CD4-positive, alpha-beta T cell treated with Interleukin-21 for 1 hour (primary cell): ENCODE measurements around the gene TIMP2.
"Not testable (repeated sequence)": the region's sequence is repeated elsewhere in the genome, so short reads cannot be mapped to it uniquely, and the experiment has no call there.

Experiments used
- DNase-seq: peaks from one replicate; pipeline ENCODE4 v3.0.0-alpha.2; 2020

Gene TIMP2

DNA sequence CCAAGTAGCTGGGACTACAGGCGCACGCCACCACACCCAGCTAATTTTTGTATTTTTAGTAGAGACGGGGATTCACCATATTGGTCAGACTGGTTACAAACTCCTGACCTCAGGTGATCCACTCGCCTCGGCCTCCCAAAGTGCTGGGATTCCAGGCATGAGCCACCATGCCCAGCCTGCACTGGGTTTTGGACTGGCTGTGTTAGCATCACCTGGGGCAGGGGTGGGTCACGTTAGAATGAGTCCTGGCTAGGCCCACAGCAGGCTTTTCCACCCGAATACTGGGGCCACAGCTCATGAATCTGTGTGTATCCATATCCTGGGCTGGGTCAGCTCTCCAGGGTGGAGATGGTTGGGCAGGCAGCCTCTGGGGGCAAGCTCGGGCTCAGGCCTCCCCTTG lies 23.0 kb downstream of the TIMP2 start:
- not testable (repeated sequence) for DNase-seq

- no peak for DNase-seq
These were observed 23.4 kb downstream of the TIMP2 start for GRCh38 chr17:78901806-78902205.

- DNase-seq, result no peak
These were observed 24.4 kb downstream of the TIMP2 start for GRCh38 chr17:78900816-78901215.

DNA sequence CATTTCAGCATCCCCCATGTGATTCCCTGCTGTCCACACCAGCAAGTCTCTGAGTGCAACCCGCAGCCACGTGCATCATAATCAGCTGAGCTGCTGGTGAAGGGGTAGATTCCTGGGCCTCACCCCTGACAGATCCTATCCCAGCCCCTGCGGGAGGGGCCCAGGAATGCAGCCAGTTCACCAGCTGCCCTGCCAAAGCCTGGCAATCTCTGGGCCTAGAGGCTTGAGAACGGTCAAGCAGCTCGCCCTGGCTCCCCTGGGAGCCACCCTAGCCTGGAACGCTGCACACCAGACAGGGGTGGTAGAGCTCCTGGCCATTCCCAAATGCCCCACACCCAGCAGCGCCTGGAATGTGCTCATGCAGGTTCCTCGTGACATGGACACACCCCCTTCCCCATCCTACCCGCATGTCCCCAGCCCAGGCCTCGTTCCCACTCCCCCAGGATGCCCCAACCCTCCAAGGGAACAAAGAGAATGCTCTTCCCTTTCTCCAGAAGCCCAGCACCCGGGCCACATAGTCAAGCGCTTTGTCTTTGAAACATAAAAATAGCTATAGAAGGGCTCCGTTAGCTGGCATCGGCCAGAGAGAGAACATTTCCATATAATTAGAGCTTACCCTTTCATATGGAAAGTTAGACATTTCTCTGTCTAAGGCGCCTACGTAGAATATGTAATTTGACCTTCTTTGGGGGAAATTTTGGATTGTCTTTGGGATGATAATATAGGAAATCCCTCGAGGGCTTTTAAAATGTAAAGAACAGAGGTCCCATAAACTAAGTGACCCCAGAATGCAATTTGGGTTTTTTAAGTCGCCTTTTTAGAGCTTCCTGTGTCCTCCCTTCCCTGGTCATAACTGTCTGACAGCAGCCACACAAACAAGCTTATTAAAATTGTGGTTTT lies 25.6 kb downstream of the TIMP2 start:
- DNase-seq, result no peak

DNA sequence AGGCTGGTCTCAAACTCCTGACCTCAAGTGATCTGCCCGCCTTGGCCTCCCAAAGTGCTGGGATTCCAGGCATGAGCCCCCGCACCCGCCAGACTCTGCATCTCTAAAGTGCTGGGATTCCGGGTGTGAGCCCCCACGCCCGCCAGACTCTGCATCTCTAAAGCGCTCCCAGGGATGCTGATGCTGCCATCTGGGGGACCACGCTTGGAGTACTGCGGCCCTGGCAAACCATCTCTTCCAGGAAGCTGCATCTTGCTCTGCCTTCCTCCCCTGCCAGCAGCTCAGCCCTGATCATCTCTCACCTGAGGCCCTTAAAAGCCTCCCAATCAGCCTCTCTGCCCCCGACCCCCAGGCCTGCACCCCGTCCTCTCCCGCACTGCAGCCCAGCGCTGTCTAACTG lies 26.2 kb downstream of the TIMP2 start:
- DNase-seq, result no peak

GRCh38 chr17:78898075-78898836 lies 26.9 kb downstream of the TIMP2 start:
- no peak for DNase-seq

GRCh38 chr17:78897664-78898047 lies 27.5 kb downstream of the TIMP2 start:
- no peak for DNase-seq

DNA sequence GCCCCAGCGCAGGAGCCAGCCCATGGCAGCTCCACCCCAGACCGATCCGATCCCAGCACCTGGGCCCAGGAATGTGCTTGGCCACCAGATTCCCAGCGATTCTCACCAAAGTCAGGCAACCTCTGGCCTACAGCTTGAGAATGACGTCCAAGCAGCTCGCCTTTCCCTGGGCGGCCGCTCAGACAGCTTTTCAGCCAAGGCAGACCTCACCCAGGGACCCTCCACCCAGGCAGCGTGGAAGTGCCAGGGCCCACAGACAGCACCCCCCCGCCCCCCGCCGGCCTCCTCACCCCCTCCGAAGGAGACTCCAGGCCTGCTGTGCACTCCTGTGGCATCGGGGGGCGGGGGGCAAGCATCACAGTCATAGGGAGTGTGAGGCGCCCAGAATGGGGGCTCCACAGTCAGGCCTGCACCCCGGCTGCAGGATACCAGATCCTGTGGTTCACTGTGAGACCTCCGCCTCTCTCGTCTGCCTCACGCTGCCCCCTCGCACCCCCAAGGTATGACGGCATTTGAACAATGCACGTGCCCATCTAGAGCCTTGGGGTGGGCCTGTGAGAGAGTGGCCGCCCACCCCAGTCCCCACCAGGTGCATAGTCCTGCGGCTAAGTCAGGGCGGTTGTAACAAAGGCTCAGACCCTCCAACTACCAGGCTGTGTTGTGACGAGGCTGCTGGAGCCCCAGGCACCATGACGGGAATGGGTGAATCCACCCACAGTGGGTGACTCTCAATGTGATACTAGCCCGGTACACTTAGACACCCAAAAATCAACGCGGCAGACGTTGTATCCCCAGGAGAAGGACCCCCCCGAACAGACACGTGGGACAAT lies 28.1 kb downstream of the TIMP2 start:
- DNase-seq, result no peak

DNA sequence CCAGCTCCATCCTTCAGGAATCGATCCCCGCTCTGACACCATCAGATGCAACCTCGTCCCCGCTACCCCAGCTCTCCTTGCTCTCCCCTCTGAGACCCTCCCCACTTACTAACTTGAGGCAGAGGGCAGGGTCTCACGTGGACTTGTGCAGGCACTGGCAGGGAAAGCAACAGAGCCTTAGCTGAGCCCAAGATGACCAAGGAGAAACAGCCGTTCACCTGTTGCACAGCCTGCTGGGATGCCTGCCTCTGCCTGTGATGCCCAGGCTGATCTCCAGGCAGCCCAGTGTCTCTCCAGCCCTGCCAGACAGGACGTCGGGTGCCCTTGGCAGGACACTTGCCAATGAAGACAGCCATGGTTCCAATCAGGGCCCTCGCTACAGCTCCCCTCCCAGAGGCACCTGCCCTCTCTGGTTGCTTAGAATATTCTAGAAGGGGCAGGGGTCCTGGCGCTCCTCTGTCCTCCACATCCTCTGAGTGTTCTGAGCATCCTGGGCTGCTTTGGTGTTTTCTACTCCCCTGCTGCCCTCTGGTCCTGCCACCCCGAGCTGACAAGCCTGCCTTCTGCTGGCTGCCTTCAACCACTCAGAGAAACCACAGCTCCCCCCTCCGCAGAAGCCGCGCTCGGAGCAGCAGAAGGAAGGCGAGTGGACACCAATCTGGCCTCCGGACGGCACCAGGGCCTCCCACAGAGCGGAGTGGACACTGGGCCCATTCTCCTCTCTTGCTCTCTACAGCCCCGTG lies 28.9 kb downstream of the TIMP2 start:
- no peak for DNase-seq

- no peak for DNase-seq
These were observed 29.9 kb downstream of the TIMP2 start for GRCh38 chr17:78895322-78895721.

DNA sequence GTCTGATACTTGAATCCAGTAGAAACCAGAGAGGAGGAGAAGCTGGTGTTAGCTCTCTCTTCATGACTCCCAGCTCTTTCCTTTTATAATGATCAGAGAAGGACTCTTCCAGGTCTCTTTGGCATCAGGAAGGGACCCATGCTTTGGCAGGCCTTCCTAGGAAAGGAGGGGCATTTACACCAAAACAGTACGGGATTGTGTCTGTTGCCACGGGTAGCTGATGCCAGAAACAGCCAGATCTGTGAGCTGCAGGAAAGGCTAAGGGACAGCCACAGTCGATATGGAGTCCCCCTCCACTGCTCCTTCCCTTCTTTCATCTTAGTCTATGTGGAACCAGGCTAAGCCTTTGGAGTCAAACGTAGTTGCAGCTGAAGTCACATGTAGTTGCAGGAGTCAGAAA lies 31.5 kb downstream of the TIMP2 start:
- DNase-seq, result no peak

DNA sequence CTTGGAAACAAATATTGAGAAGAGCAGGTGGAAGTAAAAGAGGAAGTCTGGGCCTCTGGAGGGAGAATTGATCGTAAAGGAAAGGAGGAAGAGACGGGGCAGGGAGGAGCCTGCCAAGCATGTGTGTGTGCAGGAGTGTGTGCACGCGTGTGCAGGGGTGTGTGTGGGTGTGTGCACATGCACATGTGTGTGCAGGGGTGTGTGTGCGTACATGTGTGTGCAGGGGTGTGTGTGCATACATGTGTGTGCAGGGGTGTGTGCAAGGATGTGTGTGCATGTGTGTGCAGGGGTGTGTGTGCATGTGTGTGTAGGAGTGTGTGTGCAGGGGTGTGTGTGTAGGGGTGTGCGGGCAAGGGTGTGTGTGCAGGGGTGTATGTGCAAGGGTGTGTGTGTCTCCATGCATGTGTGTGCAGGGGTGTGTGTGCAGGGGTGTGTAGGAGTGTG lies 32.2 kb downstream of the TIMP2 start:
- DNase-seq, result no peak

- DNase-seq, result no peak
These were observed 32.7 kb downstream of the TIMP2 start for GRCh38 chr17:78892520-78892919.

GRCh38 chr17:78892062-78892456 lies 33.1 kb downstream of the TIMP2 start:
- no peak for DNase-seq

- DNase-seq, result no peak
These were observed 33.7 kb downstream of the TIMP2 start for GRCh38 chr17:78891406-78892061.

- DNase-seq, result peak; percentile 57
These were observed 34.7 kb downstream of the TIMP2 start for GRCh38 chr17:78890498-78890897.

- not testable (repeated sequence) for DNase-seq
These were observed 35.1 kb downstream of the TIMP2 start for GRCh38 chr17:78890096-78890495.

DNA sequence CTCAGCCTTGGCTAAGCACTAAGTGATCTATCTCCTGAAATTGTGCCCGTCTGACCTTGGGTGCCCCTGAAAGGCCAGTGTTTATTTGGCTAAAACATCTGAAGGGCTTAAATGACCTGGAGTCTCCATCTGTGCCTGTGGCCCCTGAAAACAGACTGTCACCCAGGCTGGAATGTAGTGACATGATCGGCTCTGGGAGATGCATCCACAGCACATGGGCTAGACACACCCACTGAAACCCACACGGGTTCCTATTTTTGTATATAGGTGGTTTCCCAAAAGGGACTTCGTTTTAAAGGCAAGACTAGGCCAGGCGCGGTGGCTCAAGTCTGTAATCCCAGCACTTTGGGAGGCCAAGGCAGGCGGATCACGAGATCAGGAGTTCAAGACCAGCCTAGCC lies 35.7 kb downstream of the TIMP2 start:
- DNase-seq, result peak; percentile 20

DNA sequence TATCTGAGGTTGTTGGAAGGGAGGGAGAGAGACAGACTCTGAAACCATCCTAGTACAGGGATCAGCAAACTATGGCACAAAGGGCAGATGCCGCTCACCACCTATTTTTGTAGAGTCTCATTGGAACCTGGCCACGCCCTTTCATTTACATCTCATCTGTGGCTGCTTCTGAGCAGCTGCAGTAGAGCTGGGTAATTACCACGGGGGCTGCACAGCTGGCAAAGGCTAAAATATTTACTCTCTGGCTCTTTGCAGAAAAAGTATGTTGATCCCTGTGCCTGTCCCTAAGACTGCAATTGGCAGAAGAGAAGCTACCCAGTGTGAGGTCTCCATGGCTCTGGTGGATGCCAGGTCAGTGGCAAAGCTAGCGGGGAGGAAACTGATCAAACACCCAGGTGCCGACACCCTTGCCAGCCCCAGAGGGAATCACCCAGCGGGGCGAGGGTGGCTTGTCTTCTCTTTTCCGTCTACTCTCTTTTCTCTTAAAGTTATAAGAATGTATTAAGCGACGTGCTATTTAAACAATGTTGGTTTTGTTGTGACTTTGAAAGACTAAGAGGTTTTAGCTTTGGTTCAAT lies 36.2 kb downstream of the TIMP2 start:
- no peak for DNase-seq

- DNase-seq, result no peak
These were observed 38.2 kb downstream of the TIMP2 start for GRCh38 chr17:78886954-78887353.

GRCh38 chr17:78885956-78886355 lies 39.2 kb downstream of the TIMP2 start:
- DNase-seq, result no peak
